Stomach (tissue), 9 donors: Measurements from ENCODE around the gene ANGPTL3. TPM values are rescaled to one million over a fixed set of nuclear protein-coding genes. Genes with fewer than 3 reads are reported as not detected.

Experiments
- DNase-seq, 2 donors: peaks; one replicate each; pipeline versions ENCODE4 v3.0.0 to v3.0.0-alpha.2; 2013 to 2019
- H3K27ac ChIP-seq, 5 donors: fragments of 200-600 bp in 4 of 5; sonication (generic) in 4 of 5; one replicate each; pipeline ENCODE4 v1.5.1; 2013 to 2019; ENCODE audit warnings: mild to moderate bottlenecking in 1 of 5, moderate library complexity in 1 of 5
- H3K27me3 ChIP-seq, 3 donors: fragments of 200-600 bp; sonication (generic); one replicate each; pipeline ENCODE4 v1.5.1; 2017 to 2019; ENCODE audit warnings: mixed run types in 1 of 3
- H3K36me3 ChIP-seq, 4 donors: fragments of 200-600 bp; sonication (generic); 1 replicate in 3 of 4; 2 replicates in 1 of 4; pipeline ENCODE4 v1.5.1; 2016 to 2019
- H3K4me1 ChIP-seq, 4 donors: fragments of 200-600 bp; sonication (generic); one replicate each; pipeline ENCODE4 v1.5.1; 2016 to 2019
- H3K4me3 ChIP-seq, 4 donors: fragments of 200-600 bp; sonication (generic) in 3 of 4; one replicate each; pipeline ENCODE4 v1.5.1; 2016 to 2019; ENCODE audit warnings: mild to moderate bottlenecking in 1 of 4
- H3K9me3 ChIP-seq, 4 donors: fragments of 200-600 bp; sonication (generic); one replicate each; pipeline ENCODE4 v1.5.1; 2016 to 2019
- CTCF ChIP-seq, 7 experiments: fragments of 450-650 bp in 4 of 7; fragments of 200-600 bp in 3 of 7; sonication (generic) in 3 of 7; IDR thresholded peaks; one replicate each; pipeline ENCODE4 v1.5.1; 2016 to 2019; ENCODE audit warnings: antibody characterized with exemption in 7 of 7, control low read depth in 2 of 7, mild to moderate bottlenecking in 1 of 7
- EP300 ChIP-seq: sonication (generic); formaldehyde crosslinking; IDR thresholded peaks from one replicate; pipeline ENCODE4 v1.6.1; 2017; ENCODE audit warnings: antibody characterized with exemption
- POLR2A ChIP-seq, 4 donors: fragments of 450-650 bp; IDR thresholded peaks; one replicate each; pipeline ENCODE4 v1.6.1; 2016; ENCODE audit warnings: antibody characterized with exemption in 4 of 4, control low read depth in 2 of 4, mild to moderate bottlenecking in 1 of 4, moderate library complexity in 1 of 4
- POLR2AphosphoS5 ChIP-seq, 3 donors: sonication (generic); formaldehyde crosslinking; IDR thresholded peaks; one replicate each; pipeline ENCODE4 v1.6.1; 2016; ENCODE audit warnings: antibody characterized with exemption in 3 of 3
- WGBS, 5 donors: extraction: QIAGEN DNeasy Blood & Tissue Kit in 3 of 5; methylation state at CpG; one replicate each; pipeline versions ENCODE4 v1.1.5 to v1.1.7; 2013 to 2018; 5-methylcytosine and 5-hydroxymethylcytosine counted together
- intact Hi-C: fragments of 100-400 bp; cut with DNase I; formaldehyde crosslinking; loops from one replicate; pipeline ENCODE4 v1.15.1; 2023; ENCODE audit warnings: low total_unique reads
- polyA plus RNA-seq, 3 donors: library from polyadenylated mRNA; stranded (reverse); fragments of 200-250 nt; gene quantifications; one replicate each; pipeline ENCODE4 v1.2.3, GENCODE V29; 2013
- total RNA-seq, 5 donors: library from RNA; depleted of rRNA; stranded (reverse); fragments of >200 nt; gene quantifications; one replicate each; pipeline versions ENCODE4 v1.1.0 to v1.2.3, GENCODE V29; 2014 to 2016
- donor health status: healthy with polysubstance abuse.
- donor health status: Bipolar disorder and iron deficiency.
- donor health status: healthy.

The ANGPTL3 gene
- total and polyA plus RNA-seq, 8 donors: 0.14 to 3.5 (median 1.1) TPM; not detected in 3

GRCh38 chr1:62612770-62613169 lies 15.4 kb downstream of the ANGPTL3 start:
- Histone ChIP-seq H3K4me3 (no peak overlapping the region), H3K9me3 (no peaks in the 10 kb centered on the region), H3K27ac (no peak overlapping the region), H3K27me3 (no peaks in the 10 kb centered on the region), H3K36me3 (peaks cover 0 to 22% (median 18%) of the 10 kb centered on the region in 4 donors), H3K4me1 (no peaks in the 10 kb centered on the region)
- DNase-seq: no peak
- 74 to 87% (median 76%) methylated on average over 2 of the region's 2 CpGs for WGBS, 5 donors
- TF ChIP-seq CTCF (IDR thresholded peaks at IDR 0.05): no peak
- no peak for TF ChIP-seq EP300
- TF ChIP-seq POLR2A (IDR thresholded peaks at IDR 0.05): no peak
- no peak for TF ChIP-seq POLR2AphosphoS5 (IDR thresholded peaks at IDR 0.05)
- intact Hi-C loops: no loop called here

- TF ChIP-seq POLR2A (IDR thresholded peaks at IDR 0.05) (no peak), CTCF (IDR thresholded peaks at IDR 0.05) (no peak), POLR2AphosphoS5 (IDR thresholded peaks at IDR 0.05) (no peak), EP300 (no peak)
- Histone ChIP-seq H3K36me3 (peaks cover 0 to 27% (median 23%) of the 10 kb centered on the region in 4 donors), H3K9me3 (no peaks in the 10 kb centered on the region), H3K4me3 (no peak overlapping the region), H3K27me3 (no peaks in the 10 kb centered on the region), H3K4me1 (no peaks in the 10 kb centered on the region), H3K27ac (no peak overlapping the region)
- intact Hi-C loops: no loop called here
- WGBS, 5 donors: 86 to 91% (median 89%) methylated on average over 5 of the region's 5 CpGs
- DNase-seq: no peak
Measured at GRCh38 chr1:62613325-62613727, 16.0 kb downstream of the ANGPTL3 start.

DNA sequence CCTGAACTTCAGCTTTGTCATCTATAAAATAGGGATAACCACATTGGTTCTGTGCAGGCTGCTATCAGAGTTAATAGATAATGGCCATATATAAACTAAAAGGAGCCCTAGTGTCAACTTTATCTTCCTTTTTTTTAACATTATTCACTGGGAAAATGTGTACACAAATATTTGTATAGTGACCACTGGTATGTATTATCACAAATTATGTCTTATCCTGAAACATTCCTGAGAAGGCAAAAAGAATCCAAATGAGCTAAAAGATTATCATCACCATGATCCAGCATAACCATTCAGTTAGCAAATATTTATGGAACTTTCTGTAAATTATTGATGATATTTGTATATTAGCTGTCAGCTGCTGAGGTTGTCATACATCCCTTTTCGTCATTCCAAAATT lies 16.6 kb downstream of the ANGPTL3 start:
- no peak for DNase-seq
- 51 to 75% (median 64%) methylated on average over 1 of the region's 1 CpG for WGBS, 5 donors
- TF ChIP-seq POLR2AphosphoS5 (IDR thresholded peaks at IDR 0.05) (no peak), CTCF (IDR thresholded peaks at IDR 0.05) (no peak), EP300 (no peak), POLR2A (IDR thresholded peaks at IDR 0.05) (no peak)
- Histone ChIP-seq H3K9me3 (no peaks in the 10 kb centered on the region), H3K27me3 (no peaks in the 10 kb centered on the region), H3K27ac (no peak overlapping the region), H3K4me1 (no peaks in the 10 kb centered on the region), H3K4me3 (no peak overlapping the region), H3K36me3 (peaks cover 0 to 33% (median 27%) of the 10 kb centered on the region in 4 donors)
- intact Hi-C loops: no loop called here

- TF ChIP-seq CTCF (IDR thresholded peaks at IDR 0.05): no peak
- peak in 1 of 3 donors; percentile 65 for TF ChIP-seq POLR2AphosphoS5 (IDR thresholded peaks at IDR 0.05)
Measured at GRCh38 chr1:62621907-62622306, 24.6 kb downstream of the ANGPTL3 start.

More at GRCh38 chr1:62621907-62622306, 24.6 kb downstream of the ANGPTL3 start:
- H3K9me3 ChIP-seq: no peaks in the 10 kb centered on the region
- H3K27me3 ChIP-seq: no peaks in the 10 kb centered on the region
- intact Hi-C loops: no loop called here
- WGBS, 5 donors: 87 to 98% (median 92%) methylated on average over 1 of the region's 1 CpG
- H3K27ac ChIP-seq: no peak overlapping the region
- peaks cover 6 to 40% (median 38%) of the 10 kb centered on the region in 4 donors for H3K36me3 ChIP-seq
- peak in 1 of 2 donors; percentile 16 for DNase-seq
- no peak overlapping the region for H3K4me3 ChIP-seq
- H3K4me1 ChIP-seq: peaks cover 0 to 16% (median 8%) of the 10 kb centered on the region in 4 donors
